ENCODE measurements around the gene LRRC23.

GRCh38 chr12:6946033-6946919 is 41.7 kb downstream of the LRRC23 start:
- TF ChIP-seq, protein P1, sequence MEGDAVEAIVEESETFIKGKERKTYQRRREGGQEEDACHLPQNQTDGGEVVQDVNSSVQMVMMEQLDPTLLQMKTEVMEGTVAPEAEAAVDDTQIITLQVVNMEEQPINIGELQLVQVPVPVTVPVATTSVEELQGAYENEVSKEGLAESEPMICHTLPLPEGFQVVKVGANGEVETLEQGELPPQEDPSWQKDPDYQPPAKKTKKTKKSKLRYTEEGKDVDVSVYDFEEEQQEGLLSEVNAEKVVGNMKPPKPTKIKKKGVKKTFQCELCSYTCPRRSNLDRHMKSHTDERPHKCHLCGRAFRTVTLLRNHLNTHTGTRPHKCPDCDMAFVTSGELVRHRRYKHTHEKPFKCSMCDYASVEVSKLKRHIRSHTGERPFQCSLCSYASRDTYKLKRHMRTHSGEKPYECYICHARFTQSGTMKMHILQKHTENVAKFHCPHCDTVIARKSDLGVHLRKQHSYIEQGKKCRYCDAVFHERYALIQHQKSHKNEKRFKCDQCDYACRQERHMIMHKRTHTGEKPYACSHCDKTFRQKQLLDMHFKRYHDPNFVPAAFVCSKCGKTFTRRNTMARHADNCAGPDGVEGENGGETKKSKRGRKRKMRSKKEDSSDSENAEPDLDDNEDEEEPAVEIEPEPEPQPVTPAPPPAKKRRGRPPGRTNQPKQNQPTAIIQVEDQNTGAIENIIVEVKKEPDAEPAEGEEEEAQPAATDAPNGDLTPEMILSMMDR (conservative IDR thresholded peaks at IDR 0.05 in 1 of 2, IDR thresholded peaks at IDR 0.05 in 1 of 2; ENCODE audit: low read depth in 1 of 2, low read length in 2 of 2), result no peak
- no peak for TF ChIP-seq EZH2 (IDR thresholded peaks at IDR 0.05; ENCODE audit: low read length, missing control alignments)

Measured in fibroblast of lung (primary cell).